Measurements from ENCODE around the gene PSMD8. TPM values are rescaled to one million over a fixed set of nuclear protein-coding genes. Genes with fewer than 3 reads are reported as not detected.

Gene PSMD8
- total RNA-seq, 2 donors from 2014 or later = 49.4 to 68.7 TPM

DNA sequence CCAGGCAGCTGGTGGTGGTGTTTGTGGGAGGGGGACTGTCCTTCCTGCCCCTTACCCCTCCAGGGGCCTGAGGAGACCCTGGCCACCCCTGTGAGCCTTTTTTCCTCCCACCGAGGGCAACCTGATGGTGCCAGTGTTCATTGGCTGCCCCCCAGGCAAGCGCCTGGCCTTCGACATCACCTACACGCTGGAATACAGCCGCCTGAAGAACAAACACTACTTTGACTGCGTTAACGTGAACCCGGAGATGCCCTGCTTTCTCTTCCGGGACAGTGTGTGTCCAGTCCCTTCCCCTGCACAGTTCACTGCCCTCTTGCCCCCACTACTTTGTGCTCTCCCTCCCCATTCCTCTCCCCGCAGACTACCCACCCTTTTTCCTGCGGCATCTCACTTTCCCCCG is 7.3 kb upstream of the PSMD8 start:
- Histone ChIP-seq H3K4me1 (peaks cover 9% of the 10 kb centered on the region), H3K27ac (no peak overlapping the region), H3K4me3 (no peak overlapping the region), H3K9me3 (no peaks in the 10 kb centered on the region), H3K27me3 (no peaks in the 10 kb centered on the region), H3K36me3 (replicated peaks in 1 of 2; ENCODE audit: insufficient read depth in 1 of 2, low read depth in 2 of 2) (no peaks in the 10 kb centered on the region)
- TF ChIP-seq CTCF (IDR thresholded peaks at IDR 0.05) (no peak), POLR2A (IDR thresholded peaks at IDR 0.05) (no peak)
- DNase-seq (no peak), ATAC-seq (no peak)
- intact Hi-C loops (cut with DNase I) = no loop called here
- 52 to 58% methylated on average over 12 of the region's 12 CpGs for WGBS, 2 donors

DNA sequence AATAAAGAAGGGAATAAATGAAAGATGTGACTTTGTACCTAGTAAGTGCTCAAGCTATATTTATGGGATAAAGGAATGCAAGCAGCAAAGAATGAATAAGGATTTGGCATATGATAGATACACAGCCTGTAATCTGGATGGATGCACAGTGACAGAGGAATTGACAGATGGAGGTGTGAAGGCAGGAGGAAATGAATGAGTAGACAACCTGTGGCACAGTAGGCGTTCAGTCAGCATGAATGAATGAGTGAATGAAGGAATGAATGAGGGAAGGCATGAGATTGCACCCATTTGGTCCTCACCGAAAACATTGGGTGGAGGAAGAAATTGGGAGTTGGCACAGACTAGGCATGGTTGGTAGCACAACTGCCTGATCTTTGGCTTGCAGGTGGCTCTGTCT is 4.8 kb upstream of the PSMD8 start:
- intact Hi-C loops (cut with DNase I) = no loop called here
- no peaks in the 10 kb centered on the region for H3K27me3 ChIP-seq
- DNase-seq (no peak), ATAC-seq (no peak)
- TF ChIP-seq CTCF (IDR thresholded peaks at IDR 0.05) = no peak
- TF ChIP-seq POLR2A (IDR thresholded peaks at IDR 0.05) = no peak
- no peaks in the 10 kb centered on the region for H3K36me3 ChIP-seq (replicated peaks in 1 of 2; ENCODE audit: insufficient read depth in 1 of 2, low read depth in 2 of 2)
- no peaks in the 10 kb centered on the region for H3K9me3 ChIP-seq
- peaks cover 5% of the 10 kb centered on the region for H3K4me1 ChIP-seq
- WGBS, 2 donors = 72 to 77% methylated on average over 2 of the region's 2 CpGs
- H3K27ac ChIP-seq = no peak overlapping the region
- H3K4me3 ChIP-seq = no peak overlapping the region

DNA sequence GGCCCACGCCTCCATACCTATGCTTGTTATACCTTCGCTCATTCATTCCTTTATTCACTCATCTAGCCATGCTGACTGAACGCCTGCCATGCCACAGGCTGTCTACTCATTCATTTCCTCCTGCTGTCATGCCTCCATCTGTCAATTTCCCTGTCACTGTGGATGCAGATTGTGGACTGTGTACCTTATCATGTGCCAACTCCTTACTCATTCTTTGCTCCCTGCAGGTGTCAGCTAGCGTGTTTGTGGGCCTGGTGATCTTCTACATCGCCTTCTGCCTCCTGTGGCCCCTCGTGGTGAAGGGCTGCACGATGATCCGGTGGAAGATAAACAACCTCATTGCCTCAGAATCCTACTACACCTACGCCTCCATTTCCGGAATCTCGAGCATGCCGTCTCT is 4.1 kb upstream of the PSMD8 start:
- no peaks in the 10 kb centered on the region for H3K27me3 ChIP-seq
- 56 to 65% methylated on average over 12 of the region's 12 CpGs for WGBS, 2 donors
- peaks cover 8% of the 10 kb centered on the region for H3K4me1 ChIP-seq
- no peak for DNase-seq
- no peaks in the 10 kb centered on the region for H3K9me3 ChIP-seq
- H3K4me3 ChIP-seq = no peak overlapping the region
- ATAC-seq = no peak
- TF ChIP-seq POLR2A (IDR thresholded peaks at IDR 0.05) (no peak), CTCF (IDR thresholded peaks at IDR 0.05) (no peak)
- intact Hi-C loops (cut with DNase I) = loop anchor here (5.0 kb wide), 1 partner anchor 33 kb away; the partner anchor contains the start of gene CATSPERG
- H3K27ac ChIP-seq = no peak overlapping the region
- H3K36me3 ChIP-seq (replicated peaks in 1 of 2; ENCODE audit: insufficient read depth in 1 of 2, low read depth in 2 of 2) = no peaks in the 10 kb centered on the region

DNA sequence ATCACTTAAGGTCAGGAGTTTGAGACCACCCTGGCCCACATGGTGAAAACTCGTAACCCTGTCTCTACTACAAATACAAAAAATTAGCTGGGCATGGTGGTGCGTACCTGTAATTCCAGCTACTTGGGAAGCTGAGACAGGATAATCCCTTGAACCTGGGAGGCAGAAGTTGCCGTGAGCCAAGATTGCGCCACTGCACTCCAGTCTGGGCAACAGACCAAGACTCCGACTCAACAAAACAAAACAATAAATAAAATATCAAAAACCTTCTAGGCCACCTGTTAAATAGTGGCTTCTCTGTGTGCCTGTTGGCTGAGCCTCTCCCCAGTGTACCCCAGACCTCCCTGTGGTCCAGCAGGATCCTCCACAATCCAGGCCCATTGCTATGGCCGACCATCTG is 3.3 kb upstream of the PSMD8 start:
- Histone ChIP-seq H3K4me3 (no peak overlapping the region), H3K27me3 (no peaks in the 10 kb centered on the region), H3K27ac (no peak overlapping the region), H3K4me1 (peaks cover 15% of the 10 kb centered on the region), H3K9me3 (no peaks in the 10 kb centered on the region), H3K36me3 (replicated peaks in 1 of 2; ENCODE audit: insufficient read depth in 1 of 2, low read depth in 2 of 2) (no peaks in the 10 kb centered on the region)
- no peak for TF ChIP-seq POLR2A (IDR thresholded peaks at IDR 0.05)
- TF ChIP-seq CTCF (IDR thresholded peaks at IDR 0.05) = no peak
- intact Hi-C loops (cut with DNase I) = loop anchor here (5.0 kb wide), 1 partner anchor 34 kb away; the partner anchor contains the start of gene CATSPERG
- no peak for DNase-seq
- WGBS, 2 donors = 72 to 77% methylated on average over 6 of the region's 6 CpGs
- ATAC-seq = no peak

- peak overlapping the region; percentile 46 to 93 (median 77) for H3K27ac ChIP-seq
- 64 to 66% methylated on average over 6 of the region's 6 CpGs for WGBS, 2 donors
- H3K27me3 ChIP-seq = no peaks in the 10 kb centered on the region
- H3K9me3 ChIP-seq = no peaks in the 10 kb centered on the region
- DNase-seq (no peak), ATAC-seq (no peak)
- H3K4me3 ChIP-seq = no peak overlapping the region
- H3K36me3 ChIP-seq (replicated peaks in 1 of 2; ENCODE audit: insufficient read depth in 1 of 2, low read depth in 2 of 2) = peaks cover 0 to 2% of the 10 kb centered on the region in 2 donors
- no peak for TF ChIP-seq POLR2A (IDR thresholded peaks at IDR 0.05)
- TF ChIP-seq CTCF (IDR thresholded peaks at IDR 0.05) = no peak
- peaks cover 24% of the 10 kb centered on the region for H3K4me1 ChIP-seq
- intact Hi-C loops (cut with DNase I) = loop anchor here (5.0 kb wide), 1 partner anchor 37 kb away; the partner anchor contains the start of gene CATSPERG
Observed at GRCh38 chr19:38373907-38374331, 452 bp upstream of the PSMD8 start.

Measured in body of pancreas (tissue), 4 donors.